Gastroesophageal sphincter (tissue), 3 donors: ENCODE results near the gene CIAO3.

ENCODE experiments used
- CTCF ChIP-seq, 4 experiments: fragments of 200-600 bp in 2 of 4; fragments of 450-650 bp in 2 of 4; sonication (generic) in 1 of 4; IDR thresholded peaks; one replicate each; pipeline ENCODE4 v1.5.1; 2017 to 2019; ENCODE audit warnings: antibody characterized with exemption in 4 of 4, mild to moderate bottlenecking in 2 of 4, moderate library complexity in 2 of 4
- POLR2A ChIP-seq, 2 donors: fragments of 450-650 bp; IDR thresholded peaks; one replicate each; pipeline ENCODE4 v1.6.1; 2017; ENCODE audit warnings: antibody characterized with exemption in 2 of 2, mild to moderate bottlenecking in 2 of 2, moderate library complexity in 1 of 2

DNA sequence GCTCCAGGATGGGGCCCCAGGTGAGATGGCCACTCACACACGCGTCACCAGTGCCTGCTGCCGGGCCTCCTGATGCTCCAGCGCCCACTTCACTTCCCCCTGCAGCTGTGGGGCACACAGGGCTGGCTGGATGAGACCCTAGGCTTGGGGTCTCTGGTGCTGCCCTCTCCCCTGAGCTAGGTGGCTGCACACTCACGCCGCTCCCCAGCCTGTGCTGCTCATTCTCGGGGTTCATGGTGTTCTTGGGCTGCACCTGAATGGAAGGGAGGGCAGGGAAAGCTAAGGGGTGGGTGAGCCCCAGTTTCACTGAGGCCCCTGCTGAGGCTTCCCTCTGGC, 15.8 kb downstream of the CIAO3 start:
- TF ChIP-seq POLR2A (IDR thresholded peaks at IDR 0.05) (no peak), CTCF (IDR thresholded peaks at IDR 0.05) (no peak)
